OCI-LY3 (cell line): Measurements from ENCODE around the gene HSF4.

ENCODE experiments used
- H2AFZ ChIP-seq: fragments of 200-600, 300-600 bp; shearing (Covaris generic); 2 replicates; pipeline ENCODE4 v1.6.0; 2014; ENCODE audit warnings: antibody characterized with exemption, low read depth, low read length
- H3K27ac ChIP-seq: fragments of 200-600, 300-600 bp; sonication (generic); 2 replicates; pipeline ENCODE4 v1.5.1; 2014; ENCODE audit warnings: mild to moderate bottlenecking, low read length, moderate library complexity, mixed read lengths
- H3K27me3 ChIP-seq: fragments of 200-600, 300-600 bp; sonication (generic); 2 replicates; pipeline ENCODE4 v1.6.1; 2014; ENCODE audit warnings: low read depth, low read length, mixed read lengths
- H3K36me3 ChIP-seq: fragments of 200-600, 300-600 bp; sonication (generic); replicated peaks from 2 replicates; pipeline ENCODE3; 2014; ENCODE audit warnings: low read depth, low read length, mixed read lengths
- H3K4me1 ChIP-seq: fragments of 300-600, 200-600 bp; sonication (generic); 2 replicates; pipeline ENCODE4 v1.6.1; 2014; ENCODE audit warnings: low read length, mixed read lengths
- H3K4me2 ChIP-seq: fragments of 200-600, 300-600 bp; sonication (generic); 2 replicates; pipeline ENCODE4 v1.6.1; 2014; ENCODE audit warnings: low read length, mixed read lengths
- H3K4me3 ChIP-seq: fragments of 300-600, 200-600 bp; sonication (generic); 2 replicates; pipeline ENCODE4 v1.5.1; 2014; ENCODE audit warnings: antibody characterized with exemption, mild to moderate bottlenecking, low read length, moderate library complexity
- H3K79me2 ChIP-seq: fragments of 300-600, 200-600 bp; shearing (Covaris generic); 2 replicates; pipeline ENCODE4 v1.6.1; 2014; ENCODE audit warnings: mild to moderate bottlenecking, low read length, mixed read lengths
- H3K9ac ChIP-seq: fragments of 300-600, 200-600 bp; shearing (Covaris generic); 2 replicates; pipeline ENCODE4 v1.6.0; 2014; ENCODE audit warnings: mild to moderate bottlenecking, low read length, moderate library complexity
- H3K9me3 ChIP-seq: fragments of 200-600, 300-600 bp; shearing (Covaris generic); 2 replicates; pipeline ENCODE4 v1.6.1; 2014; ENCODE audit warnings: low read length, mixed read lengths; ENCODE audit not compliant: insufficient read depth
- H4K20me1 ChIP-seq: fragments of 200-600, 300-600 bp; sonication (generic); 2 replicates; pipeline ENCODE4 v1.6.1; 2016; ENCODE audit warnings: low read length, mixed read lengths; ENCODE audit not compliant: insufficient read depth
- EZH2phosphoT487 ChIP-seq: fragments of 200-600 bp; shearing (Covaris generic); IDR thresholded peaks from 2 replicates; pipeline ENCODE4 v1.6.1; 2018; ENCODE audit warnings: antibody characterized with exemption, mixed run types, low read depth
- TF ChIP-seq, protein P1 (sequence below): fragments of 200-600, 300-600 bp; sonication (generic); IDR thresholded peaks from 2 replicates; pipeline ENCODE4 v1.5.1; 2014; ENCODE audit warnings: antibody characterized with exemption, low read length, low read depth

HSF4 gene, protein sequence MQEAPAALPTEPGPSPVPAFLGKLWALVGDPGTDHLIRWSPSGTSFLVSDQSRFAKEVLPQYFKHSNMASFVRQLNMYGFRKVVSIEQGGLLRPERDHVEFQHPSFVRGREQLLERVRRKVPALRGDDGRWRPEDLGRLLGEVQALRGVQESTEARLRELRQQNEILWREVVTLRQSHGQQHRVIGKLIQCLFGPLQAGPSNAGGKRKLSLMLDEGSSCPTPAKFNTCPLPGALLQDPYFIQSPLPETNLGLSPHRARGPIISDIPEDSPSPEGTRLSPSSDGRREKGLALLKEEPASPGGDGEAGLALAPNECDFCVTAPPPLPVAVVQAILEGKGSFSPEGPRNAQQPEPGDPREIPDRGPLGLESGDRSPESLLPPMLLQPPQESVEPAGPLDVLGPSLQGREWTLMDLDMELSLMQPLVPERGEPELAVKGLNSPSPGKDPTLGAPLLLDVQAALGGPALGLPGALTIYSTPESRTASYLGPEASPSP

DNA sequence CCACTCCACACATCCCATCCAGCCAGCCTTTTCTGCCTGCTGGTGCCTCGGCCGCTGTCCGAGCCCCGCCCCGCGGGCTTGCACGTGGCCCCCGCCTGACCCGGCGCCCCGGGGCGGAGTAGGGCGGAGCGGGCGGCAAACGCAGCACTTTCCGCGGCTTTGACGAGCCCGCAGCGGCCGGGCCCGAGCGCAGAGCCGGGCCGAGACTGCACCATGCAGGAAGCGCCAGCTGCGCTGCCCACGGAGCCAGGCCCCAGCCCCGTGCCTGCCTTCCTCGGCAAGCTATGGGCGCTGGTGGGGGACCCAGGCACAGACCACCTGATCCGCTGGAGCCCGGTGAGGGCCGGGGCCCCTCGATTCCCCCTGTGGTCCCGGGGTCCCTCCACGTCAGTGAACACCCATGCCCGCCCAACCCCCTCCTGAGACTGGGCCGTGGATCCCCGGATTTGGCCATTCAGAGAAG, at the start of gene HSF4:
Gene HSF4 (plus strand): TSS at position 147 of the 463 bp plus-strand sequence. CDS start 67 bp downstream, at position 214.
- TF ChIP-seq EZH2phosphoT487 = no peak
- TF ChIP-seq, protein P1, sequence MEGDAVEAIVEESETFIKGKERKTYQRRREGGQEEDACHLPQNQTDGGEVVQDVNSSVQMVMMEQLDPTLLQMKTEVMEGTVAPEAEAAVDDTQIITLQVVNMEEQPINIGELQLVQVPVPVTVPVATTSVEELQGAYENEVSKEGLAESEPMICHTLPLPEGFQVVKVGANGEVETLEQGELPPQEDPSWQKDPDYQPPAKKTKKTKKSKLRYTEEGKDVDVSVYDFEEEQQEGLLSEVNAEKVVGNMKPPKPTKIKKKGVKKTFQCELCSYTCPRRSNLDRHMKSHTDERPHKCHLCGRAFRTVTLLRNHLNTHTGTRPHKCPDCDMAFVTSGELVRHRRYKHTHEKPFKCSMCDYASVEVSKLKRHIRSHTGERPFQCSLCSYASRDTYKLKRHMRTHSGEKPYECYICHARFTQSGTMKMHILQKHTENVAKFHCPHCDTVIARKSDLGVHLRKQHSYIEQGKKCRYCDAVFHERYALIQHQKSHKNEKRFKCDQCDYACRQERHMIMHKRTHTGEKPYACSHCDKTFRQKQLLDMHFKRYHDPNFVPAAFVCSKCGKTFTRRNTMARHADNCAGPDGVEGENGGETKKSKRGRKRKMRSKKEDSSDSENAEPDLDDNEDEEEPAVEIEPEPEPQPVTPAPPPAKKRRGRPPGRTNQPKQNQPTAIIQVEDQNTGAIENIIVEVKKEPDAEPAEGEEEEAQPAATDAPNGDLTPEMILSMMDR = no peak
- H3K4me1 ChIP-seq = peaks cover 43% of the 10 kb centered on the region
- H3K27ac ChIP-seq = no peak within 1 kb of the TSS
- H3K4me3 ChIP-seq = no peak within 1 kb of the TSS
- H4K20me1 ChIP-seq = no peaks in the 10 kb centered on the region
- no peak within 1 kb of the TSS for H3K4me2 ChIP-seq
- H3K9me3 ChIP-seq = no peaks in the 10 kb centered on the region
- no peaks in the 10 kb centered on the region for H3K27me3 ChIP-seq
- peaks cover 7% of the 10 kb centered on the region; the same call in 1 of the 2 replicates for H3K79me2 ChIP-seq
- H3K36me3 ChIP-seq = peaks cover 10% of the 10 kb centered on the region
- H2AFZ ChIP-seq = no peak within 1 kb of the TSS
- H3K9ac ChIP-seq = no peak within 1 kb of the TSS

DNA sequence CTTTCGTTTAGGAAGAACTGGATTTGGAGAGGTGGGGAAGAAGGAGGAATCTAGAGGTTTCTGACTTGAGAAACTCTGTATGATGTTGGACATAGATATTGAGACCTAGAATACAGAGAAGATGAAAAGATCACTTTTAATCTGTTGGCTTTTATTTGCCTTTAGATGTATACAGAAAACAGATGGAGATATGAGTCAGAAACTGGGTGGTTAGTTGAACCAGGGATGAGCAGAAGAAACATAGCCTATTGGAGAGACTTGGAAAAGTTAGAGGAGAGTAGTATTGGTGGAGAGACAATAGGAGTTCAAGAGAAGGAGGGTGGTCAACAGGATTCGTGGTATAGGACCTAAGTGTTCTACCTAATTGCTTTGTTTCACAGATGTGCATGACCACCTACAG, 49.8 kb upstream of the HSF4 start:
- TF ChIP-seq EZH2phosphoT487 = no peak
- TF ChIP-seq, protein P1 = no peak
- H3K79me2 ChIP-seq = peaks cover 74% of the 10 kb centered on the region
- no peak overlapping the region for H3K4me2 ChIP-seq
- peaks cover 10% of the 10 kb centered on the region; the same call in 1 of the 2 replicates for H3K4me1 ChIP-seq
- H2AFZ ChIP-seq = no peak overlapping the region
- H4K20me1 ChIP-seq = peaks cover 12% of the 10 kb centered on the region; the same call in 1 of the 2 replicates
- no peaks in the 10 kb centered on the region for H3K9me3 ChIP-seq
- no peak overlapping the region for H3K27ac ChIP-seq
- H3K27me3 ChIP-seq = no peaks in the 10 kb centered on the region
- H3K4me3 ChIP-seq = no peak overlapping the region
- H3K36me3 ChIP-seq = peaks cover 7% of the 10 kb centered on the region
- H3K9ac ChIP-seq = no peak overlapping the region

DNA sequence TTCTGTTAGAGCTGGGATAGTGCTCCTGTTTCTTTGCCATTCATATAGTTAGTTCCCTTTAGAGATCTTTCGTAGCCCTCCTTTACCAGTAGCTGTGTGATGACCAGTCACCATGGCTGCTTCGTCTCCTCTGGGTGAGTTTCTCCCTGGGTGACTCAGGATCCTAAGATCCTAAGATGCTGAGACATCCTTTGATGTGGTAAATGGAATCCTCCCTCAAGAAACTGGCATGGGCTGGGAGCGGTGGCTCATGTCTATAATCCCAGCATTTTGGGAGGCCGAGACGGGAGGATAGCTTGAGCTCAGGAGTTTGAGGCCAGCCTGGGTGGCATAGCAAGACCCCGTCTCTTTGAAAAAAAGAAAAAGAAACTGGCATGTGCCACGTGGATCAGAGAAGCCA, 48.9 kb upstream of the HSF4 start:
- peaks cover 12% of the 10 kb centered on the region; the same call in 1 of the 2 replicates for H4K20me1 ChIP-seq
- TF ChIP-seq, protein P1 = no peak
- no peak for TF ChIP-seq EZH2phosphoT487
- H3K4me3 ChIP-seq = no peak overlapping the region
- H3K4me2 ChIP-seq = no peak overlapping the region
- H3K27ac ChIP-seq = no peak overlapping the region
- no peaks in the 10 kb centered on the region for H3K9me3 ChIP-seq
- H3K36me3 ChIP-seq = peaks cover 9% of the 10 kb centered on the region
- no peaks in the 10 kb centered on the region for H3K27me3 ChIP-seq
- peaks cover 66% of the 10 kb centered on the region for H3K79me2 ChIP-seq
- no peak overlapping the region for H3K9ac ChIP-seq
- peaks cover 8% of the 10 kb centered on the region; the same call in 1 of the 2 replicates for H3K4me1 ChIP-seq
- no peak overlapping the region for H2AFZ ChIP-seq
